HG02870 (cell line): Measurements from ENCODE around the gene ZSCAN5A.
"Not testable (repeated sequence)": the region's sequence is repeated elsewhere in the genome, so short reads cannot be mapped to it uniquely, and the experiment has no call there.

ENCODE experiments used
- ATAC-seq: cut with Tn5 transposase; IDR thresholded peaks from one replicate; pipeline ENCODE4 v1.9.1; 2021; ENCODE audit warnings: mild to moderate bottlenecking, moderate library complexity; ENCODE audit not compliant: unreplicated experiment

ZSCAN5A gene

DNA sequence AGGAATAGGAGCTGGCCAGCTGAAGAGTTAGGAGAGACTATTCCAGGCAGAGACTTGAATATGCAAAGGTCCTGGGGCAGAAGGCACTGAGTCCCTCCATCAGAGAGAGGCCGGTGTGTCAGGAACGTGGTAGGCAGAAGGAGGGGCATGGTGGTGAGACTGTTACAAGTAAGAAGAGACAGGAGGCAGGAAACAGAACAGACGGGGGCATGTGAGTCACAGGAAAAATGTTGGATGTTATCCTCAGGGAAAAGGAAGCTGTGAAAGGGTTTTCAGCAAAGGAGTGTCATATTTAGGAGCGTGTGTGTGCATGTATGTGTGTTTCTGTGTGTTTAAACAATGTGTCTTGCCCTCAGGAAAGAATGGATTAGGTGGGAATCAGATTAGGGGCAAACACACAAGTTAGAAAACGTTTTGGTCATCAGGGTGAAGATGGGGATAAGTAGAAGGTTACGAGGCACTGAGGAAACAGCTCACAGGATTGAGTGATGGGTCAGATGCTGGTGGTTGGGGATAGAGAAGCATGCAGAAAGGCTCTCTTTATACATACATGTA lies 41.0 kb downstream of the ZSCAN5A start:
- ATAC-seq, result no peak

DNA sequence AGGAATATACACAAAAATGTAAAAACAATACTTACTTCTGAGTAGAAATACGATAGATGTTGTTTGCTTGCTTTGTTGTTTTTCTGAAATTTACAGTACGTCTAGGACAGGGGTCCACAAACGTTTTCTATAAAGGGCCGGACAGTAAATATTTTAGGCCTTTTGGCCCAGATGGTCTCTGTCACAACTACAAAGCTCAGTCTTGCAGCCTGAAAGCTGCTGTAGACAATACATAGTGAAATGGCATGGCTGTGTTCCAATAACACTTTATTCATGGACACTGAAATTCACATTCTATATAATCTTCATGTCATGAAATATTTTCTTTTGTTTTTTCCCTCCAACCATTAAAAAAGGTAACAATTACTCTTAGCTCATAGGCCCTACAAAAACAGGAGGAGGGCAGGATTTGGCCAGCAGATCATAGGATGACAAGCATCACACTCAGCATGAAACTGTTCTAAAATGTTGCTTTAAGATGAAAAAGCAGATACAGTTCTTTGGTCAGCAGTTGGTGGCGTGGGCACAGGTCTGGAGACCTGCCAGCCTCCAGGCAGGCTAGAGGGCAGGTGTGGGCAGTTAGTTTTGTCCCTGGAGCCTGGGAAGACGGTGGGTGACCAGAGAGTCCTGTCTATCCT lies 42.4 kb downstream of the ZSCAN5A start, which contains the start of gene EDDM13:
TSS of gene EDDM13 (plus strand) at position 588 of the 638 bp plus-strand sequence. CDS start 87 bp downstream, outside the sequence.
- ATAC-seq, result no peak

DNA sequence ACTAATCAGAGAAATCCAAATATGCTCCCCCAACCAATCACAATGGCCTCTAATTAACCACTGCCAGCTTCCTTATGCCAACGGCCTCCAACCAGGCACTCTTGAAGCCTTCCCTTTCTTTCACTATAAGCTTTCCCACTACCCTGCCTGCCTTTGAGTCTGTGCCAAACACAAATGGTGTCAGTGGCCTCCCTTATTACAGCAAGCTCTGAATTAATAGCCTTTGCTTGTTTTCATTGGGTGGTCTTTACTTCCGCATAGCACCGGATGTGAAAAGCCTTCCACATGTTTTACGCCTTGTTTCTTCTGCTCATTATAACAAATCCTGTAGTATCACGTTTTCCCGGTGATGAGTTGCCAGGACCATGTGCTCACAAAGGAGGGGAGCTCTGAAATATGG lies 43.5 kb downstream of the ZSCAN5A start:
- no peak for ATAC-seq

DNA sequence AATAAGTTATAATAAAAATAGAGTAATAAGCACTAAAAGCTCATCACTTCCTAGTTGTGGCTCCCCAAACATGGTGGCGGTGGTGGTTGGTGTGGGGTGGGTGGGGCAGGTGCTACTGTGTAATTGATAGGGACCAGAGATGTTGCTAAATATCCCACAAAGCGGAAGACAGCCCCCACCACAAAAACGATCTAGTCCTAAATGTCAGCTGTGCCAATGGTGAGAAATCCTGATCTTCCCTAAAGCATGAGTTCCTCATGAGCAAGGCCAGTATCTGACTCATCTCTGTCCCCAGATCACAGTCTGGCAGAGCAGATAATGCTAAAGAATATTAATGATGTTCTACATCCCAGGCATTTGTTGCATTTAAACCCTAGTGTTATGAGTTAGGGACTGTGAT lies 44.0 kb downstream of the ZSCAN5A start:
- no peak for ATAC-seq

DNA sequence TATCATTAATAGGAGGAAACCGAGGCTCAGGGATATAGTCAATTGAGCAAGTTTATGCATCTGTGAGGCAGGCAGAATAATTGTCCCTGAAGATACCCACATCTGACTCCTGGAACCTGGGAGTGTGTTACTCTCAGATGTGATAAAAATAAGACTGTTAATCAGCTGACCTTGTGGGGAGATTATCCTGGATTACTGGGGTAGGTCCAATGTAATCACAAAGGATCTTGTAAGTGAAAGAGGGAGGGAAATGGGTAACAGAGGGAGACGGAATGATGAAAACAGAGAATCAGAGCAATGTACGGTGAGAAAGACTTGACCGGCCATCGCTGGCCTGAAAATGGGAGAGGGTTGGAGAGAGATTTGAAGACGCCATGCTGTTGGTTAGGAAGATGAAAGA lies 45.3 kb downstream of the ZSCAN5A start:
- ATAC-seq, result no peak

DNA sequence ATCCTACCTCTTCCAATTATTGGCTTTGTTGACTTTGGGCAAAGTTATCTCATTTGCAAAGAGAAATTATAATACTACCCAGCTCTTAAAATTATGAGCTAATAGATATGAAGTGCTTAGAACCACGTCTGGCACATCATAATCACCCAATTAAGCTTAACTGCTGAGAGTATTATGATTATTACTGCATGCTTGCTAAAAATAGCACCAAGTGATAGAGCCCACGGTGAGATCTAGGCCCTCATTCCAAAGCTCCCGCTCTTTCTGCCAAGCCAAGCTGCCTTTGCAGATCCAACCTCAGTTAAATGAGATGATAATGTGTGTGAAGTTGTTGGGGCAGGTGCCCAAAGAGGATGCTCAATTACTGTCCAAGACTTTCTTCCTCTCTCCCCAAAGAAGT lies 48.6 kb downstream of the ZSCAN5A start:
- ATAC-seq, result no peak

DNA sequence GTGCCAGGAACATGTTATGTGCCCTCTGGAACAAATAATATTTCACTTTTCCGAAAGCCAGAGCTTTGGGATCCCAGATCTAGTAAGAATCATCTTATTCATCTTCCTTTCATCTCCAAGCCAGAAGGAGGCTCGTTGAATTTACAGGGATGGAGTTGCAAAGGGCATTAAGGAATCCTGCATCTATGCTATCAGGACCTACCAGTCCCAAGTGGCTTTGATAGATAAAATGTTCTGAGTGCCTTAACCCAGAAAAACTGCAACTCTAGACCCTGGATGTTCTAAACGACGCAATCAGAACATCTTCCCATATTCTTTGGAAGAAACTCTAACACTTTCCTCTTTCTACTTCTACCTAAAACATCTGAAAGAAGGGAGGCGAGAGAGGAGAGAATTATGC lies 51.3 kb downstream of the ZSCAN5A start:
- no peak for ATAC-seq

DNA sequence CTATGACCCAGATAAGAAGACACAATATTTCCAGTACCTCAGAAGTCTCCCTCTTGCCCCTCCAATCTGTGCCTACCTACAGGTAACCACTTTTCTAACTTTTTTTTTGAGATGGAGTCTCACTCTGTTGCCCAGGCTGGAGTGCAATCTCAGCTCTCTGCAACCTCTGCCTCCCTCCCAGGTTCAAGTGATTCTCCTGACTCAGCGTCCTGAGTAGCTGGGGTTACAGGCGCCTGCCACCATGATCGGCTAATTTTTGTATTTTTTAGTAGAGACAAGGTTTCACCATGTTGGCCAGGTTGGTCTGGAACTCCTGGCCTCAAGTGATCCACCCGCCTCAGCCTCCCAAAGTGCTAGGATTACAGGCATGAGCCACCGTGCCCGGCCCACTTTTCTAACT lies 52.7 kb downstream of the ZSCAN5A start:
- ATAC-seq, result not testable (repeated sequence)

DNA sequence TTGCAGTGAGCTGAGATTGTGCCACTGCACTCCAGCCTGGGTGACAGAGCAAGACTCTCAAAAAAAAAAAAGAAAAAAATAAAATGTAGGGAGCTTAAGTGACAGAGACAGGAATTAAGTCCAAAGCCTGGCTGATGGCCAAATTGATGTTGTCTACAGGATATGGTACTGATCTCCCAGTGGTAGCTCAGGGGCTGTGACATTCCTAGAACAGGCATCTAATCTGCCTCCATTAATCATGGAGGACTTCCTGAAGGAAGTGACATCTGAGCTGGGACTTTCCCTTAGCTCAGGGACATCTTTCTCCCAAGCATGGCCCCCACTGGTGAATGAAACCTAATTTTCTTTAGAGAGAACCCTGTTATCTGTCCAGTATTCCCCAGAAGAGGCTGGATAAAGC lies 53.5 kb downstream of the ZSCAN5A start:
- no peak for ATAC-seq

DNA sequence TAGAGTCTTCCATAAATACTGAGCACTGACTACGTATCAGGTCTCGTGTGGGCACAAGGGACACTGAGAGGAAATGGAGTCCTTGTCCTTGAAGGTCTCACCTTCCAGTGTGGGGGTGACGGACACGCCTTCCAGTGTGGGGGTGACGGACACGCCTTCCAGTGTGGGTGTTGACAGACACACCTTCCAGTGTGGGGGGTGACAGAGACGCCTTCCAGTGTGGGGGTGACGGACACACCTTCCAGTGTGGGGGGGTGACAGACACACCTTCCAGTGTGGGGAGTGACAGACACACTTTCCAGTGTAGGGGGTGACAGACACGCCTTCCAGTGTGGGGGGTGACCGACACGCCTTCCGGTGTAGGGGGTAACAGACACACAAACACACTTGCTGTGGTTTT lies 56.4 kb downstream of the ZSCAN5A start:
- no peak for ATAC-seq

DNA sequence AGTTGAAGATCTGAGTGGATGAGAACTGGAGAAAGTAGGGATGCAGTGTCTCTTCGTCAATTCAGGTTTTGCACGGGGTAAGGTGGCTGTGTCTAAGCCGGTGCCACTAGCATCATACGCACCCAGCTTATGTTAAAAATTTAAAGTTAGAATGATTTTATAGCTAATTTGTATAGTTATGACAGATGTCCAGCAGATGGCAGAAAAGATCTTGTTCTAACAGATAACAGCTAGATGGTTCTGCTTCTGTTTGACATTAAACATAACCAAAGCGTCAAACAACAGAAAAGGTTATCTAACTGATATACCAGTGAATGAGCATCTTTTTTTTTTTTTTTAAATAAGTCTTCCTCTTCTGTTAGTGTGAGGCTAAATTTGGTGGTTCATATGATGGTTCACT lies 60.9 kb downstream of the ZSCAN5A start:
- no peak for ATAC-seq

DNA sequence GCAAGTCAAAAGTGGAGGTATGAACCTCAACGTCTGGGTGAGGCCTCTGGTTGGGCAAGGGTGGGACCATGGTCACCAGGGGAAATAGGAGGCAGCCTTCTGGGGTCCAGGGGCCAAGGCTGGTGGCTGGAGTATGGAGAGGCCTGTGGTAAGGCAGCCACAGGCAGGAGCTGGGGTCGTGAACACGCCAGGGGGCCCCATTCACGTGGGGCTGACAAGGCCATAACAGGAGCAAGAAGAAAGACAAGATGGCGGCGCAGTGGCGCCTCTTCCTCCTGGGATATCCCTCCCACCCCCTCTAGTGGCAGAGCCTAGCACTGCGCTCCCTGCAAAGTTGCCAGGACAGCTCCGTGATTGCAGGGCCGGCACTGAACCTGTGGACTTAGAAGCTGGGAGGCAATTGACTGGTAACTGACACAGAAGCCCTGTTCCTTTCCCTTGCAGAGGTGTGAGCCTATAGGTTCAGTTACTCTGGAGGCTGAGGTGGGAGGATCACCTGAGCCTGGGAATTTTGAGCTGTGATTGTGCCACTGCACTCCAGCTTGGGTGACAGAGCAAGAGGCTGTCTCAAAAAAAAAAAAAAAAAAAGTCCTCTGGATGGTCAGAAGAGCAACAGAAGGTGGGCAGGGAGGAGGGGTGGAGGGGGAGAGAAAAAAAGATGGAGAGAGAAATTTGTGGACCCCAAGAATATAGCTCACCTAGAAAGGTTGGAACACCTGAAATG lies 61.8 kb downstream of the ZSCAN5A start:
- ATAC-seq, result no peak

DNA sequence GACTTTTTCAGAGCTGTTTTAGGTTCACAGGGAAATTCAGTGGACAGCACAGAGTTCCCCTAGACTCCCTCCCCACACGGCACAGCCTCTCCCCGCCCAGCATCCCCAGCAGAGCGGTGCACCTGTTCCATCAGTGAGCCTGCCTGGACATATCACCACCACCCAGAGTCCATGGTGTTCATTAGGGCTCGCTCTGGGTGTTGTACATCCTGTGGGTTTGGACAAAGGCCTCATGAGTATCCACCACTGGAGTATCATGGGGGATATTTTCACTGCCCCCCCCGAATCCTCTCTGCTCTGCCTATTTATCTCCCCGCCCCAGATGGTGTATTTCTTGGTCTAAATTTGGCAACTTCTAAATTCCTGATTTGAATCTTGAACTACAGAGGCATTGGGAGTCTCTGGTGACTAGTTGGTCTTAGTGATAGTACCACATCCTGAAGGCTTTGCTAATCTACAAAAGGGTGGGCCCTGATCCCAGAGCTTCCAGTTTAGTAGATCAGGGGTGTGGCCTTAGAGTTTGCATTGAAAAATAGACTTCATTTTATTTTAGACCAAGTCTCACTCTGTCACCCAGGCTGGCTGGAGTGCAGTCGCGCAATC lies 65.8 kb downstream of the ZSCAN5A start:
- ATAC-seq, result not testable (repeated sequence)

DNA sequence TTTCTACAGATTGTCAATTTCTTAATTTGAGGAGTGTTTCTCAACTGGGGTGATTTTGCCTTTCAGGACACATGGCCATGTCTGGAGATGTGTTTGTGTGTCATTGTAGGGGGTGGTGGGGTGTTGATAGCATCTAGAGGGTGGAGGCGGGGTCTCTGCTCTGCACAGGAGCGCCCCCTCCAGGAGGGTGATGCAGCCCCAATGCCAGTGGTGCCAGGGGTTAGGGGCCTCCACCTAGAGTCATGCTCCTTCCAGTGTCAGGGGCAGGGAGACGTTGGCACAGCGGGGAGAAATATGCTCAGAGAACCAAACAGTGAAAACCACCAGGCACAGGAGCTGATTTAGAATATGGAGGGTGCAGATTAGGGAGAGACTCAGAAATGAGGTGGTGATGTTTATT lies 68.9 kb downstream of the ZSCAN5A start:
- ATAC-seq, result not testable (repeated sequence)

DNA sequence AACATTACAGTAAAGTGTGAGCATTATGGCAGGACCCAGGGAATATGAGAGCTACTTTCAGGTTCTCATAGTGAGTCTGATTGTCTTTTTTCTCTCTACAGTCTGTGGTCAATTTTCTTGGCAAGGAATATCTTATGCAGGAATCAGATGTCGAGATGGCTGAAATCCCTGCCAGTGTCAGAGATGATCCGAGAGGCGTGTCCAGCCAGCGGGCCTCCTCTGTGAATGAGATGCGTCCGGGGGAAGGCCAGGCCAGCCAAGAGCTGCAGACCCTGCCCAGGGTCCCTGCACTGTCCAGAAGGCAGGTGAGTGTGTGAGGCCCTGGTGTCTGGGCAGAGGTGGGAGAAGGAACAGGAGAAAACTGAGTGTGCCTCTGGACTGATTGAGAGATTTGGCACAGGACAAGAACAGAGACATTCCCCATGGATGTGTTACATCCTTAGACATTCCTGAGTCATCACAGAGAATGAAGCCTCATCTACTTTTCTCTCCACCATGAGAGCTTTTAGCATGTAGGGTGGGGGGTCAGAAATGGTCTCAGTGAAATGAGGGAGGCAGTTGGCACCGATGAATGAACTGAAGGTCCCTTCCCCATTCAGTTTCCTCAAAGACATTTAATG lies 69.4 kb downstream of the ZSCAN5A start:
- no peak for ATAC-seq

DNA sequence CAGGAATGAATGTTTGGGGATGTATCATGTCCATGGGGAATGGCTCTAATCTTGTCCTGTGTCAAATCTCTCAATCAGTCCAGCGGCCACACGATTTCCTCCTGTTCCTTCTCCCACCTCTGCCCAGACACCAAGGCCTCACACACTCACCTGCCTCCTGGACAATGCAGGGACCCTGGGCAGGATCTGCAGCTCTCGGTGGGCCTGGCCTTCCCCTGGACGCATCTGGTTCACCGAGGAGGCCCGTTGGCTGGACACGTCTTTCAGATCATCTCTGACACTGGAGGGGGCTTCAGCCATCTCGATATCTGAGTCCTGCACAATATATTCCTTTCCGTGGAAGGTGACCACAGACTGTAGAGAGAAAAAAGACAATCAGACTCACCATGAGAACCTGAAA lies 91.2 kb downstream of the ZSCAN5A start:
- ATAC-seq, result no peak

DNA sequence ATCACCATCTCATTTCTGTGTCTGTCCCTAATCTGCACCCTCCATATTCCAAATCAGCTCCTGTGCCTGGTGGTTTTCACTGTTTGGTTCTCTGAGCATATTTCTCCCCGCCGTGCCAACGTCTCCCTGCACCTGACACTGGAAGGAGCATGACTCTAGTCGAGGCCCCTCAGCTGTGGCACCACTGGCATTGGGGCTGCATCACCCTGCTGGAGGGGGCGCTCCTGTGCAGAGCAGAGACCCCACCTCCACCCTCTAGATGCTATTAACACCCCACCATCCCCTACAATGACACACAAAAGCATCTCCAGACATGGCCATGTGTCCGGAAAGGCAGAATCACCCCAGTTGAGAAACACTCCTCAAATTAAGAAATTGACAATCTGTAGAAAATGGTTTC lies 91.7 kb downstream of the ZSCAN5A start:
- ATAC-seq, result no peak

DNA sequence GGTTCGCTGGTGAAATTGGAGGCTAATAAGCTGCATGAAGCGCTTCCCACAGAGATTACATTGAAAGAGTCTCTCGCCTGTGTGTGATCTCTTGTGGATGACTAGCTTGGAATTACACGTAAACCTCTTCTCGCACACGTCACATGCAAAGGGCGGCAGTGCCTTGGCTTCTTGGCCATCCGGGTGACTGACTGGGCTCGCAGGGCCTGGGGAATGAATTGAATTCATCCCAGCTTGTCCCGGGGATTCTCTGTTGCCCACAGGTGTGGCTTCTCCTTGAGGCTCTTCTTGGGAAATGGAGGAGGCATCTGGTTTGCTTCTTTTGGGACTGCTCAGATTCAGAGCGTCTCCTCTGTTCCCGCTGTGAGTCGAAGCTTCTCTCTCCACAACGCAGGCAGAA lies 92.8 kb downstream of the ZSCAN5A start:
- ATAC-seq, result no peak

DNA sequence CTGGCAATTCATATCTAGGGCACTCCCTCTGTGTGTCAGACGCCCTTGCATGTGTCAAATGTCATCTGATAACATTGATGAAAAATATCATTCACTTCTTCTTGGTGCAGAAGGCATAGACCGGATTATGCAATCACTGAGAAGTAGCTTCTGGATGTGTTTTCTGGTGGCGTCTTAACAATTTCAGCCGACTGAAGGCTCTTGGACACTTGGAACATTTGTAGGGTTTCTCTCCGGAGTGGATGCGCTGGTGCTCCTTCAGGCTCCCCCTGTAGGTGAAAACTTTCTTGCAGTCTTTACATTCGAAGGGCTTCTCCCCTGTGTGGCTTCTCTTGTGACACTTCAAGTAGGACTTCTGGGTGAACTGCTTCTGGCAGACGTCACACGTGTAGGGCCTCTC lies 93.2 kb downstream of the ZSCAN5A start:
- not testable (repeated sequence) for ATAC-seq

DNA sequence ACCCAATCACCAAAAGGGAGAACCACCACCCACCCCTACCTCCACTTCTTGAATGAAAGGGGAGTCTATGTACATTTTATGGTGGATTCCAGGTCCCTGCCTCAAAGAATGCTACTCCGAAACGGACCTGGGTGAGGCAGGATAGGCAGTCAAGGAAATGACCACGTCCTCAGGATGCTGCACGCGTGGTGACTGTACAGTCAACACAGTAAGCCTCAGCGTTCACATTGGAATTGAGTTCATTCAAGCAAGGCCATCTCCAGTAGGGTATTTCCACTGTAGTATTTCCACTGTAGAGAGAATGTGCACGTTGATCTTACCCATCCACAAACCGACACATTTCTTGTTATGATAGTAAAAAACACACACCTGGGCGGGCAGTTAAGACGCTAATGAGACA lies 95.7 kb downstream of the ZSCAN5A start:
- no peak for ATAC-seq
